GM23248 (cell line): ENCODE measurements around the gene ACBD5.

ENCODE experiments used
- EZH2 ChIP-seq: fragments of 200-600 bp; sonication (generic); IDR thresholded peaks from 2 replicates; pipeline ENCODE4 v1.6.1; 2018; ENCODE audit warnings: antibody characterized with exemption, mild to moderate bottlenecking; ENCODE audit not compliant: insufficient read depth, poor library complexity, severe bottlenecking
- EZH2phosphoT487 ChIP-seq: fragments of 200-600 bp; sonication (generic); IDR thresholded peaks from 2 replicates; pipeline ENCODE4 v1.6.1; 2018; ENCODE audit warnings: antibody characterized with exemption, moderate library complexity, mild to moderate bottlenecking, low read depth; ENCODE audit not compliant: insufficient read depth

GRCh38 chr10:27225642-27226257, 14.8 kb downstream of the ACBD5 start:
- TF ChIP-seq EZH2 (no peak), EZH2phosphoT487 (no peak)
